Measurements from ENCODE around the gene GTF3A.
"Not testable (repeated sequence)": the region's sequence is repeated elsewhere in the genome, so short reads cannot be mapped to it uniquely, and the experiment has no call there.

GTF3A gene

GRCh38 chr13:27424246-27425157, at the start of gene GTF3A:
GTF3A (plus strand) TSS chr13:27424619.
- DNase-seq (ENCODE audit: low read depth in 2 of 2): peak; percentile 80

- DNase-seq (ENCODE audit: low read depth in 2 of 2): peak; percentile 29 to 60
These were observed 49.8 kb upstream of the GTF3A start for GRCh38 chr13:27374650-27375049.

GRCh38 chr13:27375686-27376326, 48.6 kb upstream of the GTF3A start:
- DNase-seq (ENCODE audit: low read depth in 2 of 2): peak; percentile 47 to 48

- no peak for DNase-seq (ENCODE audit: low read depth in 2 of 2)
These were observed 45.3 kb upstream of the GTF3A start for GRCh38 chr13:27379126-27379525.

GRCh38 chr13:27379694-27380641, 44.5 kb upstream of the GTF3A start:
- peak; percentile 40 to 53 for DNase-seq (ENCODE audit: low read depth in 2 of 2)

- no peak for DNase-seq (ENCODE audit: low read depth in 2 of 2)
These were observed 42.8 kb upstream of the GTF3A start for GRCh38 chr13:27381601-27382000.

GRCh38 chr13:27383104-27383921, 41.1 kb upstream of the GTF3A start:
- no peak for DNase-seq (ENCODE audit: low read depth in 2 of 2)

GRCh38 chr13:27384285-27384684, 40.1 kb upstream of the GTF3A start:
- no peak for DNase-seq (ENCODE audit: low read depth in 2 of 2)

- no peak for DNase-seq (ENCODE audit: low read depth in 2 of 2)
These were observed 36.2 kb upstream of the GTF3A start for GRCh38 chr13:27388241-27388640.

- DNase-seq (ENCODE audit: low read depth in 2 of 2): no peak
These were observed 34.5 kb upstream of the GTF3A start for GRCh38 chr13:27389891-27390290.

GRCh38 chr13:27391471-27391870, 32.9 kb upstream of the GTF3A start:
- no peak for DNase-seq (ENCODE audit: low read depth in 2 of 2)

- no peak for DNase-seq (ENCODE audit: low read depth in 2 of 2)
These were observed 31.3 kb upstream of the GTF3A start for GRCh38 chr13:27393101-27393500.

- DNase-seq (ENCODE audit: low read depth in 2 of 2): no peak
These were observed 29.4 kb upstream of the GTF3A start for GRCh38 chr13:27395007-27395510.

- no peak for DNase-seq (ENCODE audit: low read depth in 2 of 2)
These were observed 28.1 kb upstream of the GTF3A start for GRCh38 chr13:27396252-27396846.

GRCh38 chr13:27398360-27398759, 26.1 kb upstream of the GTF3A start:
- no peak for DNase-seq (ENCODE audit: low read depth in 2 of 2)

GRCh38 chr13:27400405-27400804, 24.0 kb upstream of the GTF3A start:
- DNase-seq (ENCODE audit: low read depth in 2 of 2): not testable (repeated sequence)

GRCh38 chr13:27401210-27401609, 23.2 kb upstream of the GTF3A start:
- DNase-seq (ENCODE audit: low read depth in 2 of 2): no peak

GRCh38 chr13:27403203-27403678, 21.2 kb upstream of the GTF3A start:
- no peak for DNase-seq (ENCODE audit: low read depth in 2 of 2)

GRCh38 chr13:27403727-27404385, 20.6 kb upstream of the GTF3A start:
- no peak for DNase-seq (ENCODE audit: low read depth in 2 of 2)

GRCh38 chr13:27404680-27405079, 19.7 kb upstream of the GTF3A start:
- no peak for DNase-seq (ENCODE audit: low read depth in 2 of 2)

All from stimulated activated CD4-positive, alpha-beta T cell treated with anti-CD3 and anti-CD28 coated beads, Interleukin-4, amount 100 ng/mL, for 48 hours (primary cell).